ENCODE measurements around the gene MLST8.

DNA sequence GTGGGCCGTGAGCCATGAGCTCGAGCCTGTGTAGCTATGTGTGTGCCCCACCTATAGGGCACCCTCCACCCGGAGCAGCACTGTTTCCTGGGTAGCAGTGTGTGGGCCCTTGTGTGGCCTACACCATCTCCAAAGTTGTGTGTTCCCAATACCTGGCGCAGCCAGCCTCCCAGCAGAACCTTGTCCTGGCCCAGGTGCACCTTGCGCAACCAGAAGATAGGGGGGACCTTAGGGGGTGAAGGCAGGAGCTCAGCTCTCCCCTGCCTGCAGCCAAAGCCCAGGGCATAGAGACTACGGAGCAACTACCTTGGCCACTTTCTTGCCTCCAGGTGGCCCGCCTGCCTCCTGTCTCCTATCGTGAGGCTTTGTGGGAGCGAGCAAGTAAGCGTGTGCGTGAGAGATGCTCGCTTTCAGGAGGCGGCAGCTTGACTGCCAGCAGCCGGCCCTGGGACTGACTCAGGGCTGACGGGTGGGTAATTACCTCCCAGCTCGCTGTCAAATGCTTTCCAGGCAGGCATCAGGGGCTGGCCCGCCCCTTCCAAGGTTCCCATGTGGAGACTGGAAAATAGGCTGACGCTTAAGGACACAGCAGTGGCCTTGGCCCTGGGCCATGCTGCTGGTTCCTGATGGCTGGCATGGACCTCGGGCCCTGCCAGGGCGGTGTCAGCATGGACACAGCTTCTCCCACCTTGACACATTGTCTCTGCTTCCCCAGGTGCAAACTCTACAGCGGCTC lies 30.7 kb upstream of the MLST8 start:
- TF ChIP-seq, protein P1, sequence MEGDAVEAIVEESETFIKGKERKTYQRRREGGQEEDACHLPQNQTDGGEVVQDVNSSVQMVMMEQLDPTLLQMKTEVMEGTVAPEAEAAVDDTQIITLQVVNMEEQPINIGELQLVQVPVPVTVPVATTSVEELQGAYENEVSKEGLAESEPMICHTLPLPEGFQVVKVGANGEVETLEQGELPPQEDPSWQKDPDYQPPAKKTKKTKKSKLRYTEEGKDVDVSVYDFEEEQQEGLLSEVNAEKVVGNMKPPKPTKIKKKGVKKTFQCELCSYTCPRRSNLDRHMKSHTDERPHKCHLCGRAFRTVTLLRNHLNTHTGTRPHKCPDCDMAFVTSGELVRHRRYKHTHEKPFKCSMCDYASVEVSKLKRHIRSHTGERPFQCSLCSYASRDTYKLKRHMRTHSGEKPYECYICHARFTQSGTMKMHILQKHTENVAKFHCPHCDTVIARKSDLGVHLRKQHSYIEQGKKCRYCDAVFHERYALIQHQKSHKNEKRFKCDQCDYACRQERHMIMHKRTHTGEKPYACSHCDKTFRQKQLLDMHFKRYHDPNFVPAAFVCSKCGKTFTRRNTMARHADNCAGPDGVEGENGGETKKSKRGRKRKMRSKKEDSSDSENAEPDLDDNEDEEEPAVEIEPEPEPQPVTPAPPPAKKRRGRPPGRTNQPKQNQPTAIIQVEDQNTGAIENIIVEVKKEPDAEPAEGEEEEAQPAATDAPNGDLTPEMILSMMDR (conservative IDR thresholded peaks at IDR 0.05), result no peak
- TF ChIP-seq ZFX (IDR thresholded peaks at IDR 0.05), result no peak
